Measurements from ENCODE around the gene HIF1AN. TPM values are rescaled to one million over a fixed set of nuclear protein-coding genes. Genes with fewer than 3 reads are reported as not detected.

Gene HIF1AN
- total RNA-seq, 1 donor from 2014 or later: 6.4 TPM

DNA sequence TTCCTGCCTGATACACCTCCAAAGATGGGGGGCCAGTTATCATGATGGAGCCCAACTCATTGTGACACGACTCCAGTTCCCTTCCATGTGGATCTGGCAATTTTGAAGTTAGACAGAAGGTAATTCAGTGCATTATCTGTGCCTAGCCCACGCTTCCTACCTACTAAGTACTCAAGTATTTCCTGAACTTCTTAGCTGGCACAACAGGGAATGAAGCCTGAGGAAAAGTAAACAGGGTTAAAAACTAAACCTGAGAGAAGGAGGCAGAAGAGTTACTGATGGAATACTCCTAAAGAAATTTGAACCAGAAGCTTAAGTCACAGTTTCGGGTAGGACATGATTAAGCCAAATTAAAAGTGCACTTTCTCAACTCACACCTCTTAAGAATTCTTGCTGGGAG, 14.9 kb upstream of the HIF1AN start:
- DNase-seq (ENCODE audit: low read depth in 2 of 2): peak in 1 of 2 donors; percentile 50

DNA sequence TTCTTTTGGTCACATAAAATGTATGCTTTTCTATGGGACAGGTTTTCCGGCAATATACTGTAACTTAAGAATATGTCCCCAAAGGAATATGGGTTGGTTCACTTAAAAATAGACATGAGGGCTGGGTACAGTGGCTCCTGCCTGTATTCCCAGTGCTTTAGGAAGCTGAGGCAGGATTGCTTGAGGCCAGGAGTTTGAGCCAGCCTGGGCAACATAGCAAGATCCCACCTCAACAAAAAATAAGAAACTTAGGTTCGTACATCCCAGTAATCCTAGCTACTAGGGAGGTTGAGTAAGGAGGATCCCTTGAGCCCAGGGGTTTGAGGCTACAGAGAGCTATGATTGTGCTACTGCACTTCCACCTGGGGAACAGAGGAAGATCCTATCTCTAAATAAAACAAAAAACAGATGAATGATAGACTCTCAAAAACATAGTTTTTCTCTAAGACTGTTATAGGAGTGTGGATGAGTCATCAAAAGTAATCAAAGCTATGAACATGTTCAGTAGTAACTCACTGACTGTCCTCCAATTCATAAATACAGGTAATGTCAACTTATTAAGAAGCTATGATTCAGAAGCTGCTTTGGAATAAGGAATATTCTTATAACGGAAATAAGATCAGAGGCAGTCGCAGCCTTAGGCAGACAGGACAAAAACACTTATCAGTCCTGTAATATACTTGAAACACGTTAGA, 13.5 kb upstream of the HIF1AN start:
- peak in 1 of 2 donors; percentile 31 for DNase-seq (ENCODE audit: low read depth in 2 of 2)

DNA sequence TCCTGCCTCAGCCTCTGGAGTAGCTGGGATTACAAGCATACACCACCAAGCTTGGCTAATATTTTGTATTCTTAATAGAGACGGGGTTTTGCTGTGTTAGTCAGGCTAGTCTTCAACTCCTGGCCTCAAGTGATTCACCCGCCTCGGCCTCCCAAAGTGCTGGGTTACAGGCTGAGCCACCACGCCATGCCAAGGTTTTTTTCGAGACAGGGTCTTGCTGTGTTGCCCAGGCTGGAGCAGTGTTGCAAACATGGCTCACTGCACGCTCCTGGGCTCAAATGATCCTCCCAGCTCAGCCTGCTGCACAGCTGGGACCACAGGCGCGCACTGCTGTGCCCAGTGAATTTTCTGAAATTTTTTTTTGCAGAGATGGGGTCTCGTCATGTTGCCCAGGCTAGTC, 12.8 kb upstream of the HIF1AN start:
- DNase-seq (ENCODE audit: low read depth in 2 of 2): no peak

DNA sequence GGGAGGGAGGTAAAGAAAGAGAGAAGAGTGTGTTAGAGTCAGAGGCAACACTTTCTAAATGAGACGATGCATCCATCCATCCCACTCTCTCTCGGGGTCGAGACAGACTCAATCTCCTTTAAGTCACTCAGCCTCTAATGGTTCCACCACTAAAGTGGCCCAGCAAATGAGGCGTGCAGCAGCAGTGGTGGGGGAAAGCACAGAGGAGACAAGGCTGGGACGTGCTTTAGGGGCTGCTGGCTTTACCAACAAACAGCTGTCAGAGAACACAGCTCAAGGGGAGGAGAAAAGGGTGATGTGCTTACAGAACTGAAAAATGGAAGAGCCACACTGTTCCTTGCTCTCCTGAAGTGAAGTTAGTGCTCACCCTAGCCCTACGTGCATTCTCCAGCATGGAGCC, 11.5 kb upstream of the HIF1AN start:
- no peak for DNase-seq (ENCODE audit: low read depth in 2 of 2)

GRCh38 chr10:100524638-100525037, 11.1 kb upstream of the HIF1AN start:
- no peak for DNase-seq (ENCODE audit: low read depth in 2 of 2)

GRCh38 chr10:100528123-100528886, 7.4 kb upstream of the HIF1AN start:
- peak in 1 of 2 donors; percentile 65 for DNase-seq (ENCODE audit: low read depth in 2 of 2)

DNA sequence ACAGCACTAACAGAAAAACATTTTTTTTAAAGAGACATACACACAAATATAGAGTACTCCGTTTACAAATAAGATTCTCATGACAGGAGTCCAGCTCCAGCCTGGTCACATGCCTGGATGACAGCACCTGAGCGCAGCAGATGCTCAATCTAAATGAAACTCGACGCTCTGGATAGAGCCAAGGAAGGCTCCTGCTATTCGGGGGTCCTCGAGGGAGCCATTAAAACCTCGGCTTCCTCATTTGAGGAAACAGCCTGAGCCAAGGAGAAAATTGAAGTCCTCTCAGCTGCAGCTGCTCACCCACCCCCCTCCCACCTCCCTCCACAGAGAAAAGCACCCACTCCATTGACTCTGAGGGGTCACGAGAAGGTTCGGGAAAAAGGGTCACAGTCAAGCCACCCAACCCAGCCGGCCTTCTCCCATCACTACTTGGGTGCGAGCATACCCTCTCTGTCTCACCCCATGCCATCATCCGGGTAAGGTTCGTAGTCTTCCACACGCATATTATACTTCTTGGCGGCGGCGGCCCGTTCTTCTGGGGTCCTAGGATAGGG, 6.7 kb upstream of the HIF1AN start:
- DNase-seq (ENCODE audit: low read depth in 2 of 2): peak in 1 of 2 donors; percentile 29

- peak; percentile 43 to 78 for DNase-seq (ENCODE audit: low read depth in 2 of 2)
These were observed 6.1 kb upstream of the HIF1AN start, which contains the start of gene NDUFB8 for GRCh38 chr10:100529475-100530298. TSS of gene NDUFB8 (minus strand) at chr10:100529871. CDS start at chr10:100529851, 20 bp downstream.

DNA sequence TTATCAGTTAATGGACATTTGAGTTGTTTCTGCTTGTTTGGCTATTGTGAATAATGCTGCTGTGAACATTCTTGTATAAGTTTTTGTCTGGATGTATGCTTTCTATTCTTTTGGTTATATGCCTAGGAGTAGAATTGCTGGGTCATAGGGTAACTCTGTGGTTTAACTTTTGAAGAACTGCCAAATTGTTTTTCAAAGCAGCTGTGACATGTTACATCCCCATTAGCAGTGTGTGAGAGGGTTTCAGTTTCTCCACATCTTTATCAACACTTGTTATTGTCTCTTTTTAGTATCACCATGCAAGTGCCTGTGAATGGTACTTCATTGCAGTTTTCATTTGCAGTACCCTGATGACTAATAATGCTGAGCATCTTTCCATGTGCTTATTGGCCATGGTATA, 4.0 kb upstream of the HIF1AN start:
- no peak for DNase-seq (ENCODE audit: low read depth in 2 of 2)

DNA sequence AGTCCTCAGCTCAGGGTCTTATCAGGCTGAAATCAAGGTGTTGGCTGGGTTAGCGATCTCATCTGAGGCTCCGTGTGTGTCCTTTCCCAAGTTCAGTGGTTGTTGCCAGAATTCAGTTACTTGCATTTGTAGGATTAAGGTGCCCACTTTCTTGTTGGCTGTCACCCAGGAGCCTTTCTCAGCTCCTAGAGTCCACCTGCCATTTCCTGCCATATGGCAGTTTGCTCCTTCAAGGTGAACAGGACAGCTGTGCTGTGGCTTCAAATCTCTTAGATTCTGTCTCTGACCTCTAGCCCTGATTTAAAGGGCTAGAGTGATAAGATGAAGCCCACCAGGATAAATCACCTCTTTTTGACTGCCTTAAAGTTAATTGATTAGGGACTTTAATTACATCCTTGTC, 1.0 kb upstream of the HIF1AN start:
- DNase-seq (ENCODE audit: low read depth in 2 of 2): no peak

GRCh38 chr10:100535338-100535714, 417 bp upstream of the HIF1AN start:
- no peak for DNase-seq (ENCODE audit: low read depth in 2 of 2)

DNA sequence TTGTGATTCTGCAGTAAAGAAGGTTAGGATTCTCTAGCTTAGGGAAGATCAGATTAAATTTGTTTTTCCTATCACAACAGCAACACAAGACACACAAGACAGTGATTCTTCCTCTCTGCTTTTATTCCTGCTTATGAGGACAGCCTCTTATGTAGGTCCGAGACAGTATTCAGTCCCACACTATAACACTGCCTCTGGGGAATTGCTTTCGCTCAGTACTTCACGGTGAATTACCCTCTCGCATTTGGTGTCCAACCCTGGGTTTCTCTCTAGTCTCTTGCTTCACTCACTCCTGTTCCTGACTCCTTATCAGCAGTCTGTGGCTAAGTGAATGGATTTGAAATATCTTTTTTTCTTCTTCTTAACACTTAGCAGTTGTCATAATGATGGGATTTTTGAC, 1.7 kb downstream of the HIF1AN start:
- no peak for DNase-seq (ENCODE audit: low read depth in 2 of 2)

GRCh38 chr10:100544950-100545349, 9.2 kb downstream of the HIF1AN start:
- no peak for DNase-seq (ENCODE audit: low read depth in 2 of 2)

DNA sequence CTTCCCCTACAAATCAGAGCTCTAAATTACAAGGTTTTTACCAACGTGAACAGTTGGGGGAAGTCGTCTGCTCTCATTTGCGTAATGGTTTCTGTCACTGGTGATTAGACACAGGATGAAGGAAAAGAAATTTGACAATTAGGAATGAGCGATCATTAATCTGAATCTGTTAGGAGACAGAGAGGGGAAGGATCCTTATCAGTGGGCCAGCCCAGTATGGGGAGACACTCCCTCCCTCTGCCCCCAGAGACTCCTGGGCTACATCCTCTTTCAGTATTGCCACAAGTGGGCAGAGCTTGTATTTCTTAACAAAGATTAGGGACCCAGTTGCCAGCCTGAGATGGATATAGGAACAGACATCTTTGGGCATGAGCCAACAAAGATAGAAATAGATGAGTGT, 15.5 kb downstream of the HIF1AN start:
- no peak for DNase-seq (ENCODE audit: low read depth in 2 of 2)

DNA sequence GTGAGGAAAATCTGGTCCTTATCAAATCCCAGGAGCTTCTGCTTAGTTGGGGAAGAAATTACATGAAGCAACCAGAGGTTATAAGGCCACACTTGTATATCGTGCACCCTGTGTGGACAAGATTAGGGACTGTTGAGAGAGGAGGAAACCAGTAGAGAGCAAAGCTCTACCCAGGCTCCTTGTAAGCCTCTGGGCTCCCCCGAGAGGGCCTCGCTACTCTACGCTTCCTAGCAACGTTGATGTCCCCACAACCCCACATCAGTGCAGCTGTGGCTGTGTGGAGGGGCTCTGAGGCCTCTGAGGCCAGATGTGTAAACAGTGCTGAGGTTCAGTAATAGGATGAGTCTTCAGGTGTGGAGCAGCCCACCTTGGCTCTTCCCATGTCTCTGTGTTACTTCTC, 16.0 kb downstream of the HIF1AN start:
- DNase-seq (ENCODE audit: low read depth in 2 of 2): no peak

- no peak for DNase-seq (ENCODE audit: low read depth in 2 of 2)
These were observed 18.2 kb downstream of the HIF1AN start for GRCh38 chr10:100553929-100554328.

DNA sequence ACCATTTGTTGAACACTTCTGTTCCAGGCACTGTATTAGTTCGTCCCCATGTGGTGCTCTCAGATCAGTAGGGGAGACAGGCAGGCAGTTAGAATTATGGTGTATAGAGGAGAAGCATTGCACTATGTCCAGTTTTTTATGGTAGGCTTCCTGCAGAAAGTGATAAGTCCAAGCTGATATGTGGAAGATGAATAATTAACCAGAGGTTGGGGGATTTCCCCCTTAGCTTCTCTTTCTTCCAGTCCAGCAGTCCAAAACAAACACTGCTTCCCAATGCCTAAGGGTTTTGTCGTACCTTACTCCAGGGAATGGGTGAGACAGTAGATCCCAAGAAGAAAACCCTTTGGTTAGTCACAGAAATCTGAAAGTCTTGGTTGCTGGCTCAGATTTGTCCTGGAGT, 19.2 kb downstream of the HIF1AN start:
- DNase-seq (ENCODE audit: low read depth in 2 of 2): no peak

DNA sequence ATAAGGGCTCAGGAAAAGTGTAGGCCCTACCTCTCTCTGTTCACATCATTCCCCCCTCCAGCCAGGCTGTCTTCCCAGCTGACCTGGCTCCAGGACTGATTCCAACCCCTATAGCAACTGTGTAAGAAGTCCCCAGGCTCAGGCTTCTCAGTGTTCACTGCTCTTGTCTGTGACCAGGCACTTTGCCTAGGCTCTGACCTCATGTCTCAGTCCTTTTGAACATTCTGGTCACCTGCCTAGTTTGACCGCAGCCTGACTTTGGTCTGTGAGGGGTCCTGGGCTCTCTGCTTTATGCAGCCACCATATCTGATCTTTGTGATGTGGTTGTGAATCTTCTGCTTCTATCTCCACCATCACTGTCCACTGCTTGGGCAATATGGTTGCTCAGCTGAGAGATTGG, 24.5 kb downstream of the HIF1AN start:
- DNase-seq (ENCODE audit: low read depth in 2 of 2): no peak

DNA sequence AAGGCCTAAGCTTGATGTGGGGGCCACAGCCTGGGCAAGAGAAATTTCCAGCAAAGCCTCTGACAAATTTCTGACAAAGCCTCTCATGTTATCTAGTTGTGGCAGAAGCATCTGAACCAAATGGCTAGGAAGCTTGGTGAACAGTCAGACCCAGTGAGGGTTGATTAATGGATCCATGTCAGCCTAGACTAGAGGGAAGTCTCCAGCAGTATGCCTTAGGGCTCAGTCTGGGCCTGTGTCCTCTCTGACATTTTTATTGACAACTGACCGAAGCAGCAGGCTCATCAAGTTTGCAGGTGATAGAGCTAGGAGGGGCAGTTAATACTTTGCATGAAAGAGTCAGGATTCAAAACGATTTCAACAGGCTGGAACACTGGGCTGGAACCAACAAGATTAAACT, 25.3 kb downstream of the HIF1AN start:
- DNase-seq (ENCODE audit: low read depth in 2 of 2): no peak

- peak; percentile 10 to 50 for DNase-seq (ENCODE audit: low read depth in 2 of 2)
These were observed 26.4 kb downstream of the HIF1AN start for GRCh38 chr10:100562008-100562672.
